HCT116 (cell line): ENCODE results near the gene MED31. TPM values are rescaled to one million over a fixed set of nuclear protein-coding genes. Genes with fewer than 3 reads are reported as not detected.

Source experiments
- ATAC-seq: fragments of 200-7000 bp; cut with Tn5 transposase; 2 replicates; pipeline ENCODE4 v1.9.1; 2020; ENCODE audit warnings: mild to moderate bottlenecking, moderate library complexity
- BruUV-seq: library from RNA; stranded (reverse); fragments of 400-500 nt; replicated peaks from 2 replicates; lab custom pipeline; 2021; lab: Mats Ljungman, UMichigan
- CTCF ChIA-PET: fragments of 300-600 bp; sonication (Branson Sonifier 250); formaldehyde crosslinking; loops from one replicate; lab custom pipeline; 2021; ENCODE audit warnings: antibody characterized with exemption; lab: Charles Lee
- POLR2A ChIA-PET: fragments of 300-600, 350-600 bp; sonication (Branson Sonifier 250); formaldehyde crosslinking; loops from one replicate; lab custom pipeline; 2021; ENCODE audit warnings: antibody characterized with exemption; lab: Charles Lee
- RAD21 ChIA-PET, 2 experiments: fragments of 300-600 bp; sonication (Branson Sonifier 250); formaldehyde crosslinking; loops; one replicate each; lab custom pipeline; 2023; ENCODE audit warnings: low total read pairs in 2 of 2; ENCODE audit not compliant: uncharacterized antibody in 2 of 2, unreplicated experiment in 2 of 2, low non-redundant PET in 1 of 2; lab: Charles Lee
- DNase-seq: peaks from one replicate; pipeline ENCODE4 v3.0.0-alpha.2; 2010; ENCODE audit warnings: low read depth, low spot score
- H2AFZ ChIP-seq: fragments of 200-600 bp; shearing (Covaris generic), sonication (generic); 2 replicates; pipeline ENCODE4 v1.6.1; 2017; ENCODE audit warnings: low read depth, mixed run types, mixed read lengths, antibody characterized with exemption, low read length; ENCODE audit not compliant: poor library complexity, severe bottlenecking
- H3K27ac ChIP-seq: 2 replicates; pipeline ENCODE4 v1.5.1; 2012; ENCODE audit warnings: low read depth, low read length
- H3K27me3 ChIP-seq: fragments of 200-600 bp; sonication (generic); 2 replicates; pipeline ENCODE4 v1.6.1; 2016; ENCODE audit warnings: mixed run types, low read length, mixed read lengths; ENCODE audit not compliant: insufficient read depth
- H3K36me3 ChIP-seq, 2 experiments: fragments of 200-500 bp in 1 of 2; fragments of 200-600 bp in 1 of 2; sonication (Bioruptor generic) in 1 of 2; sonication (generic) in 1 of 2; 2 replicates each; pipeline versions ENCODE4 v1.5.1 to v1.6.1; 2014 to 2016; ENCODE audit warnings: low read length in 2 of 2, inconsistent platforms in 1 of 2, mixed read lengths in 1 of 2, mixed run types in 1 of 2; ENCODE audit not compliant: insufficient read depth in 2 of 2, control insufficient read depth in 1 of 2
- H3K4me1 ChIP-seq, 2 experiments: fragments of 200-600 bp in 1 of 2; sonication (generic) in 1 of 2; 2 replicates each; pipeline versions ENCODE4 v1.5.1 to v1.6.1; 2012 to 2017; ENCODE audit warnings: low read length in 2 of 2, inconsistent platforms in 1 of 2, mild to moderate bottlenecking in 1 of 2, mixed read lengths in 1 of 2, mixed run types in 1 of 2, moderate library complexity in 1 of 2; ENCODE audit not compliant: insufficient read depth in 2 of 2, control insufficient read depth in 1 of 2
- H3K4me2 ChIP-seq: fragments of 200-600 bp; sonication (generic); 2 replicates; pipeline ENCODE4 v1.6.1; 2017; ENCODE audit warnings: mixed run types, low read length, mixed read lengths
- H3K4me3 ChIP-seq, 2 experiments: fragments of 200-600 bp in 1 of 2; sonication (generic) in 1 of 2; replicated peaks in 1 of 2; 2 replicates each; pipeline ENCODE4 v1.5.1; 2011 to 2016; ENCODE audit warnings: low read length in 2 of 2, control low read depth in 1 of 2, low read depth in 1 of 2, mild to moderate bottlenecking in 1 of 2, mixed read lengths in 1 of 2, mixed run types in 1 of 2
- H3K79me2 ChIP-seq: fragments of 200-600 bp; sonication (generic); 2 replicates; pipeline ENCODE4 v1.6.1; 2017; ENCODE audit warnings: mild to moderate bottlenecking, mixed run types, low read length, moderate library complexity, mixed read lengths; ENCODE audit not compliant: insufficient read depth
- H3K9ac ChIP-seq: fragments of 200-600 bp; sonication (generic); 2 replicates; pipeline ENCODE4 v1.6.1; 2016; ENCODE audit warnings: low read length, mixed read lengths
- H3K9me2 ChIP-seq: fragments of 200-600 bp; sonication (generic), shearing (Covaris generic); 2 replicates; pipeline ENCODE4 v1.6.1; 2017; ENCODE audit warnings: mixed run types, mild to moderate bottlenecking, moderate library complexity; ENCODE audit not compliant: insufficient read depth
- H3K9me3 ChIP-seq, 2 experiments: fragments of 200-500 bp in 1 of 2; fragments of 200-600 bp in 1 of 2; sonication (Bioruptor generic) in 1 of 2; sonication (generic) in 1 of 2; 2 replicates each; pipeline ENCODE4 v1.6.1; 2014 to 2017; ENCODE audit warnings: low read length in 2 of 2, mixed read lengths in 2 of 2, inconsistent platforms in 1 of 2, low read depth in 1 of 2, mild to moderate bottlenecking in 1 of 2, mixed run types in 1 of 2, moderate library complexity in 1 of 2; ENCODE audit not compliant: control insufficient read depth in 1 of 2, insufficient read depth in 1 of 2
- H4K20me1 ChIP-seq: fragments of 200-600 bp; sonication (generic), shearing (Covaris generic); 2 replicates; pipeline ENCODE4 v1.6.1; 2017; ENCODE audit warnings: mixed run types, mild to moderate bottlenecking, moderate library complexity; ENCODE audit not compliant: insufficient read depth
- CEBPB ChIP-seq: IDR thresholded peaks from 2 replicates; pipeline ENCODE4 v1.6.1; 2012; ENCODE audit warnings: low read depth
- EGR1 ChIP-seq: IDR thresholded peaks from 2 replicates; pipeline ENCODE4 v1.6.1; 2012; ENCODE audit warnings: low read depth
- EZH2phosphoT487 ChIP-seq: fragments of 200-600 bp; IDR thresholded peaks from 2 replicates; pipeline ENCODE4 v1.6.1; 2018; ENCODE audit warnings: antibody characterized with exemption, borderline replicate concordance
- FOSL1 ChIP-seq: IDR thresholded peaks from 2 replicates; pipeline ENCODE4 v1.6.1; 2012; ENCODE audit warnings: low read depth
- MAX ChIP-seq: IDR thresholded peaks from 2 replicates; pipeline ENCODE4 v1.6.1; 2012
- SRF ChIP-seq: IDR thresholded peaks from 2 replicates; pipeline ENCODE4 v1.6.1; 2012; ENCODE audit warnings: low read depth
- ZNF274 ChIP-seq: fragments of 200-500 bp; sonication (Bioruptor generic); IDR thresholded peaks from 2 replicates; pipeline ENCODE4 v1.6.1; 2014; ENCODE audit warnings: mild to moderate bottlenecking, low read depth, low read length, inconsistent platforms
- intact Hi-C: fragments of 100-400 bp; cut with micrococcal nuclease; formaldehyde crosslinking; loops from 2 replicates; pipeline ENCODE4 v1.10.0; 2022
- total RNA-seq: library from RNA; stranded (reverse); gene quantifications from one replicate; pipeline ENCODE4 v1.2.1, GENCODE V29; 2021; ENCODE audit not compliant: unreplicated experiment

Gene MED31
- total RNA-seq, 1 experiment from 2014 or later: 20.3 TPM

GRCh38 chr17:6691546-6691945 lies 40.1 kb upstream of the MED31 start:
- H3K4me1 ChIP-seq: no peaks in the 10 kb centered on the region
- DNase-seq: no peak
- H3K27ac ChIP-seq: no peak overlapping the region
- H3K36me3 ChIP-seq: no peaks in the 10 kb centered on the region
- H3K79me2 ChIP-seq: no peaks in the 10 kb centered on the region
- no peak for TF ChIP-seq EGR1
- TF ChIP-seq CEBPB: no peak
- TF ChIP-seq MAX: no peak
- TF ChIP-seq FOSL1: no peak
- TF ChIP-seq SRF: no peak
- no peak for TF ChIP-seq EZH2phosphoT487
- no peak overlapping the region for H2AFZ ChIP-seq
- ChIA-PET CTCF (interaction anchor here (1.2 kb wide), 1 partner anchor 10 kb away, joined by 3 read pairs; no protein-coding TSS in a partner anchor), POLR2A (no interaction called here), RAD21 (no interaction called here)
- H3K4me2 ChIP-seq: no peak overlapping the region
- no peak overlapping the region for H3K4me3 ChIP-seq
- no peak overlapping the region for H3K9ac ChIP-seq
- no peaks in the 10 kb centered on the region for H3K9me2 ChIP-seq
- no peak for ATAC-seq
- peaks cover 14% of the 10 kb centered on the region; the same call in 1 of the 2 replicates for H3K27me3 ChIP-seq
- no peaks in the 10 kb centered on the region for H3K9me3 ChIP-seq
- no TSS peak for BruUV-seq
- H4K20me1 ChIP-seq: no peaks in the 10 kb centered on the region
- intact Hi-C loops: no loop called here

GRCh38 chr17:6690641-6691040 lies 39.2 kb upstream of the MED31 start:
- CTCF ChIA-PET: interaction anchor here (1.2 to 1.4 kb wide), 2 partner anchors 11 to 314 kb away, joined by 3 read pairs; no protein-coding TSS in a partner anchor
- no peak for TF ChIP-seq ZNF274
- no peak for TF ChIP-seq CEBPB

More at GRCh38 chr17:6690641-6691040, 39.2 kb upstream of the MED31 start:
- intact Hi-C loops: no loop called here
- Histone ChIP-seq H4K20me1 (no peaks in the 10 kb centered on the region), H3K9me2 (no peaks in the 10 kb centered on the region), H3K36me3 (no peaks in the 10 kb centered on the region), H3K4me3 (no peak overlapping the region), H3K9me3 (no peaks in the 10 kb centered on the region), H3K79me2 (no peaks in the 10 kb centered on the region), H3K27ac (no peak overlapping the region), H3K4me1 (no peaks in the 10 kb centered on the region), H2AFZ (no peak overlapping the region), H3K9ac (no peak overlapping the region), H3K27me3 (peaks cover 14% of the 10 kb centered on the region; the same call in 1 of the 2 replicates), H3K4me2 (no peak overlapping the region)
- DNase-seq (no peak), ATAC-seq (no peak)
- ChIA-PET RAD21 (no interaction called here), POLR2A (no interaction called here)
- BruUV-seq: no TSS peak
